Measurements from ENCODE around the gene LRRC31. TPM values are rescaled to one million over a fixed set of nuclear protein-coding genes. Genes with fewer than 3 reads are reported as not detected.

The LRRC31 gene
- polyA plus RNA-seq, 1 experiment, result not detected

DNA sequence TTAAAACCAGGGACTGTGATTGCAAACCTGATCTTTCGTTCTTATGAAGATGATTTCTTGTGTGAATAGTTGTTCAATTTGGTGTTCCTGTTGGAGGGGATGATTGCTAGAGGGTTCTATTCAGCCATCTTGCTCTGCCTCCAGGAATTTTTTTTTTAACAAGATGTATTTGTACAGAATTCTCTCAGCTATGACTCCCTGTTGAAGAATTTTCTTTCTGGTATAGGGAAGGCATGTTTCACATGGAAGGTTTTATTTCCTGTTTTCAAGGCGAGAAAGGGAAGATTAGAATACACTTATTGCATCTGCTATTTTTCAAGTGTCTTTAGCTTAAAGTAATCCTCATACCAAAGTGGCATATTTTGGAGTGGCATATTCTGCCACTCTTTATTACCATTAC lies 51.4 kb downstream of the LRRC31 start:
- Histone ChIP-seq H3K27ac (ENCODE audit: low read depth, low read length) (no peak overlapping the region), H3K4me3 (ENCODE audit: low read depth, low read length) (no peak overlapping the region), H3K9me3 (ENCODE audit: control insufficient read depth, insufficient read depth, low read length) (no peaks in the 10 kb centered on the region), H3K27me3 (ENCODE audit: control insufficient read depth, insufficient read depth, low read length) (no peaks in the 10 kb centered on the region)
- TF ChIP-seq, protein P1, sequence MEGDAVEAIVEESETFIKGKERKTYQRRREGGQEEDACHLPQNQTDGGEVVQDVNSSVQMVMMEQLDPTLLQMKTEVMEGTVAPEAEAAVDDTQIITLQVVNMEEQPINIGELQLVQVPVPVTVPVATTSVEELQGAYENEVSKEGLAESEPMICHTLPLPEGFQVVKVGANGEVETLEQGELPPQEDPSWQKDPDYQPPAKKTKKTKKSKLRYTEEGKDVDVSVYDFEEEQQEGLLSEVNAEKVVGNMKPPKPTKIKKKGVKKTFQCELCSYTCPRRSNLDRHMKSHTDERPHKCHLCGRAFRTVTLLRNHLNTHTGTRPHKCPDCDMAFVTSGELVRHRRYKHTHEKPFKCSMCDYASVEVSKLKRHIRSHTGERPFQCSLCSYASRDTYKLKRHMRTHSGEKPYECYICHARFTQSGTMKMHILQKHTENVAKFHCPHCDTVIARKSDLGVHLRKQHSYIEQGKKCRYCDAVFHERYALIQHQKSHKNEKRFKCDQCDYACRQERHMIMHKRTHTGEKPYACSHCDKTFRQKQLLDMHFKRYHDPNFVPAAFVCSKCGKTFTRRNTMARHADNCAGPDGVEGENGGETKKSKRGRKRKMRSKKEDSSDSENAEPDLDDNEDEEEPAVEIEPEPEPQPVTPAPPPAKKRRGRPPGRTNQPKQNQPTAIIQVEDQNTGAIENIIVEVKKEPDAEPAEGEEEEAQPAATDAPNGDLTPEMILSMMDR (IDR thresholded peaks at IDR 0.05; ENCODE audit: low read depth, low read length), result no peak
- ChIA-PET CTCF (no interaction called here), POLR2A (no interaction called here)
- no peak for DNase-seq (ENCODE audit: low read depth, low spot score)

- Histone ChIP-seq H3K27me3 (ENCODE audit: control insufficient read depth, insufficient read depth, low read length) (no peaks in the 10 kb centered on the region), H3K27ac (ENCODE audit: low read depth, low read length) (no peak overlapping the region), H3K9me3 (ENCODE audit: control insufficient read depth, insufficient read depth, low read length) (no peaks in the 10 kb centered on the region; the same call in 1 of the 2 replicates), H3K4me3 (ENCODE audit: low read depth, low read length) (no peak overlapping the region)
- TF ChIP-seq, protein P1 (IDR thresholded peaks at IDR 0.05; ENCODE audit: low read depth, low read length), result no peak
- CTCF ChIA-PET, result no interaction called here
- no peak for DNase-seq (ENCODE audit: low read depth, low spot score)
- POLR2A ChIA-PET, result no interaction called here
These were observed 54.1 kb downstream of the LRRC31 start for GRCh38 chr3:169815590-169816150.

DNA sequence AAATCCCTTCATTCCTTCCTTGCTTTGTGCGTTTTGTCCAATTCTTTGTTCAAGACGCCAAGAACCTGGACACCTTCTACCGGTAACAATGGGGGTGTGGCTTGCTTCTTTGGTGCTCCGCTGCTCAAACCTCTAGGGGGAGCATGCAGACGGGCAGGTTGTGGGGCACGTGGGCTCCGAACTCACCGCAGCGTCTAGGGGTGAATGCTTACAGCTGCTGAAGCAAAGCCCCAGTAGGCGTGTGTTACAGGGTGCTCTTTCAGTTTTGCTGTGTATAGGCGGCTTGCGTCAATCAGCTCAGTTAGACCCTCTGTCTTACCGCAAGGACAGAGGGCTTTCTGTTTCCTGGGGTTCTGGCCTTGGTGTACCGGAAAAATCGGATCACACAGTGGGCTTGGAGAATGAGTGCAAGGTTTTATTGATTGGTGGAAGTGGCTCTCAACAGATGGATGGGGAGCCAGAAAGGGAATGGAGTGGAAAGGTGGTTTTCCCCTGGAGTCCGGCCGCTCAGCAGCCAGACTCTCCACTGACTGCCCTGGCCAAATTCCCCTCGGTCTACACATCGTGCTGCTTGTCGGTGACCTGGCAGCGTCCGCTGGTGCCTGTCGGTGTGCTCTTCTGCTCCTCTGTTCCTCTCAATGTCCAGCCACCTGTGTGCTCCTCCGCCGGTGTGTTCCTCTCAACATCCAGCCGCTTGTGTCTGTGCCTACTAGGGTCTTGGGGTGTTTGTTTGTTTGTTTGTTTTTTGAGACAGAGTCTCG lies 55.8 kb downstream of the LRRC31 start:
- no peak for DNase-seq (ENCODE audit: low read depth, low spot score)
- Histone ChIP-seq H3K9me3 (ENCODE audit: control insufficient read depth, insufficient read depth, low read length) (no peaks in the 10 kb centered on the region; the same call in 1 of the 2 replicates), H3K4me3 (ENCODE audit: low read depth, low read length) (no peak overlapping the region), H3K27me3 (ENCODE audit: control insufficient read depth, insufficient read depth, low read length) (no peaks in the 10 kb centered on the region), H3K27ac (ENCODE audit: low read depth, low read length) (no peak overlapping the region)
- TF ChIP-seq, protein P1 (IDR thresholded peaks at IDR 0.05; ENCODE audit: low read depth, low read length), result no peak
- ChIA-PET POLR2A (no interaction called here), CTCF (no interaction called here)

DNA sequence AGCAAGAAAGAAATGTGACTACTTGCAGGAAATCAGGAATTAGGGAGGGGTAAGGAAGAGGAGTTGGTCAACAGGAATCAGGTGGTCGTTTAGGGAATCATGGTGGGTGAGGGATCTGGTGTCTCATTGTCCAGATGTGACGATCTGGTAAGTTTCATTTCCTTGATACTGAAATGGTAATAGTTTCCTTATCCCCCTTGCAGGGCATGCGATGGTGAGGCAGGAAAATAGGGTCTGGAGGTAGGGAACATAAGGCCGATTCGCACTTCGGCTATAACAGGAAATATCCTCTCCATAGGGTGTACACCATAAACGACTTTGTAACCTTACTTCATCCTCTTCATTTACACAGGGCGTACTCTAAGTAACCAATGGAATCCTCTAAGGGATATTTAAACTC lies 56.5 kb downstream of the LRRC31 start:
- no peaks in the 10 kb centered on the region for H3K27me3 ChIP-seq (ENCODE audit: control insufficient read depth, insufficient read depth, low read length)
- H3K9me3 ChIP-seq (ENCODE audit: control insufficient read depth, insufficient read depth, low read length), result no peaks in the 10 kb centered on the region; the same call in 1 of the 2 replicates
- TF ChIP-seq, protein P1 (IDR thresholded peaks at IDR 0.05; ENCODE audit: low read depth, low read length), result no peak
- POLR2A ChIA-PET, result interaction anchor here (1.0 to 1.3 kb wide), 2 partner anchors 44 to 154 kb away, joined by 4 to 6 read pairs; partner anchors contain the start of genes ACTRT3 and SEC62
- CTCF ChIA-PET, result no interaction called here
- no peak overlapping the region for H3K27ac ChIP-seq (ENCODE audit: low read depth, low read length)
- no peak overlapping the region for H3K4me3 ChIP-seq (ENCODE audit: low read depth, low read length)
- no peak for DNase-seq (ENCODE audit: low read depth, low spot score)

All from AG04450 (cell line).